Subcutaneous adipose tissue (tissue), 4 donors: ENCODE results near the gene GATD1. TPM values are rescaled to one million over a fixed set of nuclear protein-coding genes. Genes with fewer than 3 reads are reported as not detected.

ENCODE experiments used
- CTCF ChIP-seq: fragments of 450-650 bp; IDR thresholded peaks from one replicate; pipeline ENCODE4 v1.5.1; 2016; ENCODE audit warnings: low read depth, mild to moderate bottlenecking, control low read depth, antibody characterized with exemption, moderate library complexity
- total RNA-seq, 4 donors: library from RNA; depleted of rRNA; stranded (reverse); fragments of >200 nt; gene quantifications; one replicate each; pipeline ENCODE4 v1.1.0, GENCODE V29; 2016

Gene GATD1
- total RNA-seq, 4 donors from 2014 or later = 7.1 to 22.8 (median 14.9) TPM

- no peak for TF ChIP-seq CTCF
Observed at GRCh38 chr11:728901-729491, 48.3 kb downstream of the GATD1 start.

- TF ChIP-seq CTCF = no peak
Observed at GRCh38 chr11:727859-728748, 49.2 kb downstream of the GATD1 start.

- no peak for TF ChIP-seq CTCF
Observed at GRCh38 chr11:727281-727701, 50.0 kb downstream of the GATD1 start.

- TF ChIP-seq CTCF = no peak
Observed at GRCh38 chr11:726278-727220, 50.7 kb downstream of the GATD1 start.

- no peak for TF ChIP-seq CTCF
Observed at GRCh38 chr11:725624-726202, 51.6 kb downstream of the GATD1 start.

GRCh38 chr11:724778-725386 is 52.4 kb downstream of the GATD1 start:
- TF ChIP-seq CTCF = no peak
